GM21367 (cell line): ENCODE results near the gene HTRA3.
A peak's percentile ranks its signal among the peaks of the same experiment; 100 is the strongest.

Experiments
- ATAC-seq: cut with Tn5 transposase; IDR thresholded peaks from one replicate; pipeline ENCODE4 v1.9.1; 2021; ENCODE audit not compliant: unreplicated experiment

Gene HTRA3

DNA sequence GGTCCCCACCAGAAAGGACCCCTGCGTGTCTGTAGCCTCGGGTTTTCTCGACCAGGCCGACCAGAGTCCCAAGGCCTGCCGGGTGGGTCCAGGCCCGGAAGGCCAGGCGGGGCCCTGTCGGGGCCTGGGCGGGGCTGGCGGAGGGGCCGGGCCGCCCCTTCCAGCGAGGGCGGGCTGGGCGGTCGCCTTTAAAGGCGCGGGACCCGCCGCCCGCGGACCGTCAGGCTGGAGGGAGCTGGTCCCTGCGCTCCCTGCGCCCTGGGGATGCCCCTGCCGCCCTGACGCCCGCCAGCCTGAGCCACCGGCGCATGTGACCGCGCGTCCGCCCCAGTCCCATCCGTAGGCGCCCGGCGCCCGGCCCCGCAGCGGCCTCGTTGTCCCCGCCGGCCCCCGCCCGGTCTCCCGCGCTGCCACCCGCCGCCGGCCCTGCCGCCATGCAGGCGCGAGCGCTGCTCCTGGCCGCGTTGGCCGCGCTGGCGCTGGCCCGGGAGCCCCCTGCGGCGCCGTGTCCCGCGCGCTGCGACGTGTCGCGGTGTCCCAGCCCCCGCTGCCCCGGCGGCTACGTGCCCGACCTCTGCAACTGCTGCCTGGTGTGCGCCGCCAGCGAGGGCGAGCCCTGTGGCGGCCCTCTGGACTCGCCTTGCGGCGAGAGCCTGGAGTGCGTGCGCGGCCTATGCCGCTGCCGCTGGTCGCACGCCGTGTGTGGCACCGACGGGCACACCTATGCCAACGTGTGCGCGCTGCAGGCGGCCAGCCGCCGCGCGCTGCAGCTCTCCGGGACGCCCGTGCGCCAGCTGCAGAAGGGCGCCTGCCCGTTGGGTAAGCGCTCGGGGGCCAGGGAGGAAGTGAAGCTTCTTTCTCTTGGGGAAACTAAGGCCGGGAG is at the start of gene HTRA3:
Gene HTRA3, plus strand, starts transcription at position 220 of the 883 bp plus-strand sequence. Its CDS starts 215 bp downstream, at position 435.
- ATAC-seq = no peak

DNA sequence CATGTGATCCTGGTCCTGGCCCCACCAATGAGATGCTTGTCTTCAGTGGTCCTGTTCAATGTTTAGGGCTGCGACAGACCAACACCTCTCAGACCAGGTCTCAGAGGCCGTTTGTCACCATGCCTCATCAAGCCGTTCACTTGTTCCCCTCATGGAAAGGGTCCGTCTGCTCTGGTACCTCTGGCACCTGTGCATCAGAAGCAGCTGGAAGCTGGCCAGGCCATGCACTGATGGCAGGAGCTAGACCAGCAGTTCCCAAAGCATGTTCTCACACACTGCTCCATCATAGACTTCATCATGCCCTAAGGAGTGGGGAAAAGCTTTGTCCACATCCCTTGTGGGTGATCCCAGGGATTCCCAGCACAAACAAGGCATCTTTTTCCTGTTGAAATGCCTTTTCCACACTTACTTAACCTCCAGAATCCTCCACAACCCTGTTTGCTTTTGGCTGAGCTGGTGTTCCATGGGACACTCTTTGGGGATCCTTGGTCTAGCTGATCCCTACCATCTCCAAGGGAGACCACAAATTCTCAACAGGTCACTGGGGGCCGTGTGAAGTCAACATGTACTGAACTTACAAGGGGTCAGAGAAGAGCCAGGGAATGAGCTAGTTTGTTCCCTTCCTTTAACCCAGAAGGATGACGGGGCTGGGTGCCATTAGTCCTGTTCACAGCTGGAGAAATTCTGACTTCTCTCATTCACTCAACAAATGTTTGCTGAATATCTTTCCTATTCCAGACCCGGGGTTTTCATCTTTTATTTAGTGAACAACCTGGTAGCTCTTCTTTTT is 48.7 kb upstream of the HTRA3 start:
- ATAC-seq = no peak

DNA sequence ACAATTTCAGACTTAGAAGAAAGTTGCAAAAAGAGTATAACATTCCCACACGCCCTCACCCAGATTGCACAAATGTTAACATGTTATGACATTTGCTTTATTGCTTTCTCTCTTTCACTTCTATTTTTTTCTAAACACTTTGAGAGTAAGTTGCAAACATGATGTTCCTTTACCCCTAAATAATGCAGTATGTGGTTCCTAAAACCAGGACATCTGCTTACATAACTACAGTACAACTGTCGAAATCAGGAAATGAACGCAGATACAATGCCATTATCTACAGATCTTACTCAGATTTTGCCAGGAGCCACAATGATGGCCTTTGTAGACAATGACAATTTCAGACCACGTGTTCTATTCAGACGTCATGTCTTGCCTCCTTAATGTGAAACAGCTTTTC is 48.1 kb upstream of the HTRA3 start:
- no peak for ATAC-seq

DNA sequence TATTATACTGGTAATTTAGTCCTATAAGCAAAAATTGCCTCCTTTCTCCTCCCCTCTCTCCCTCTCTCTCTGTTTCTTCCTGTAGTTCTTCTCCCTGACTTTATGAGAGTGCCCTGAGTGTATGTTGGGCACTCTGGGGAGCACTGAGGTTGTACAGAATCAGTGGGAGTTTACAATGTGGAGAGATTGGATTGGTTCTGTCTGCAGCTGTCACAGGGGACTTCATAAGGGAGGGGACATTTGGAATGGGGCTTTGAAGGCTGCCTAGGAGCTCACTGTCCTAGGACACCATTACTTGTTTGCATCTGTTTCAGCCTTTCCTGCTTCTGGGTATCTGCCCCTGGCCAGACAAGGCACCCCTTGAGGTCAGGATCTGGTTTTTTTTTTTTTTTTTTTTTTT is 47.6 kb upstream of the HTRA3 start:
- no peak for ATAC-seq

DNA sequence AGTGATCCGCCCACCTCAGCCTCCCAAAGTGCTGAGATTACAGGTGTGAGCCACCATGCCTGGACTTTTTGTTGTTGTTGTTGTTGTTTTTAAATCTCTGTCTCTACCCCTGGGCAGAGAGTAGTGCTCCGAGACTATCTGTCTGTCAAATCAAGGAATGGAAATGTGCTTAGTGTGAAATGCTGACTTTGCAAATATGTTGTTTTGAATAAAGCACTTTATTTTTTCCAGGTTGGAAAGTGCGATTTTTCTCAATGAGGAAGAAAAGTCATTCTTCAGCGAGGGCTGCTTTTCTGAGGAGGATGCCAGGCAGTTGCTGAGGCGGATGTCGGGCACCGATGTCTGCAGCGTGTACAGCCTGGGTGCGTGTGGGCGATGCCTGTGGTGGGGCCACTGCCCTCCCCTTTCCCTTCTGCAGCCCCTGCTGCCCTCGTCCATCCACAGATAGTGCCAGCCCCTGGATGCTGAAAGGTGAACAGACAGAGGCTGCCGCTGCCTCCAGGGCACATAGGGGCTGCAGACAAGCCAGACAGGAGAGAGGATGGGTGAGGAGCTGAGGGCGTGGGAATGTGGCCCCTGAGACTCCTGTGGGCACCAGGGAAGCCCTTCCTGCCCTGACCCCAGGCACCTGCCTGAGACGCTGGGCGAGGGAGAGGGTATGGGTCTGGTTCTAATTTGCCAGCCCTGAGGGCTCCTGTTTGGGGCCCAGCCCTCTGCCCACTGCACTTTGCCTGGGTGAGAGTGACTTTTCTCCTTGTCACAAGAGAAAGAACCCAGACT is 46.8 kb upstream of the HTRA3 start:
- ATAC-seq = no peak

DNA sequence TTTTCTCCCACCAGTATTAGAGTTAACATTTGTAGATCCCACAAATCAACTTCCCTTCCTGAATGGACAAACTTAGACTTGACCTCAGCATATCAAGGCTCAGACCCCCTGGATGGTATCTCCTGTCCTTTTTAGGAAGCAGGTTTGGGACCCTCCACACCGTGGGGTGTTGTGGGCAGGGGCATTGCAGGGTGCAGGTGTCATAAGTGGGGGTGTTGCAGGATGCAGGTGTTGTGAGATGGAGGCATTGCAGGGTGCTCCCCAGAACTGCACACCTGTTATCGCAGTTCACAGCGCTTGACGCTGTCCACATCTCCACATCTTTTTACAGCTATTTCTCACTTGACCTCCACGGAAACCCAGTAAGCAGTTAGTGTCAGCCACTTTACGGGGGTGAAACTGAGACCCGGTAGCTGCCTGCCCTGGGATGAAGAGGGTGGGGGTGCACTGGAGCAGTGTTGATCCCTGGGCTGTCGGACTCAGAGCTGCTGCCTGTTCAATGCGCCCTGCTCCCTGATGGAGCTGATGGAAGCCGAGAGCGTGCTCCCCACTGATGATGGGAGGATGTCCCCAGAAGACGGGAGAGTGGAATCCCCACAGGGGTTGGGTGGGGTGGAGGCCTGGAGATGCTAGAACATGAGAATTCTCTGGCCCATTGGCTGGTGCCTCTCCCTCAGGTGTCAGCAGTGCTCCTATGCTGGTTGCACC is 45.1 kb upstream of the HTRA3 start:
- no peak for ATAC-seq

DNA sequence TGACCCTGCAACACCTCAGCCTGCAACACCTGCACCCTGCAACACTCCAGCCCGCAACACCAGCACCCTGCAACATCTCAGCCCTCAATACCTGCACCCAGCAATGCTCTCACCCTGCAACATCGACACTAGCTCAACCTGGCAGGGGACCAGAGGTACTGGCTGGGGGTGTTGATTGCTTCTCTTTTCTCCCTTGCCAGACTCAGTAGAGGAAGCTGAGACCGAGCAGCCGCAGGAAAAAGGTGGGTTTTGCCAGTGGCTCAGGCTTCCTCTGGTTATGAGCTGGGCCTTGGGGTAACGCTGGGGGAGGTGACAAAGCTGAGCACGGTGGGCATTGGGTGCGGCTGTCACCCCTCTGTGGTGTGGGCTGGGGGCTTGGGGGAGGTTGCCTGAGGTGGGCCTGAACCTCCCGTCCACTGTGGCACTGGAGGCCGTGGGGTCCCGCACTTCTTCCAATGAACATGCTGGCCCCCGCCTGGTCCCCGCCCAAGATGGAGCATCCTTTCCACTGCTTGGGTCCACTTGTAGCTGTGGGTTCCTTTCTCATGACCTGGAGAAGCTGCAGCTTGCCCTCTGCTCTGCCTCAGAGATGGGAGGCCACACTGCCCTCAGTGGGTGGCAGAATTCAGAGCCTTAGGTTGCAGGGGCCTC is 44.5 kb upstream of the HTRA3 start:
- ATAC-seq = no peak

DNA sequence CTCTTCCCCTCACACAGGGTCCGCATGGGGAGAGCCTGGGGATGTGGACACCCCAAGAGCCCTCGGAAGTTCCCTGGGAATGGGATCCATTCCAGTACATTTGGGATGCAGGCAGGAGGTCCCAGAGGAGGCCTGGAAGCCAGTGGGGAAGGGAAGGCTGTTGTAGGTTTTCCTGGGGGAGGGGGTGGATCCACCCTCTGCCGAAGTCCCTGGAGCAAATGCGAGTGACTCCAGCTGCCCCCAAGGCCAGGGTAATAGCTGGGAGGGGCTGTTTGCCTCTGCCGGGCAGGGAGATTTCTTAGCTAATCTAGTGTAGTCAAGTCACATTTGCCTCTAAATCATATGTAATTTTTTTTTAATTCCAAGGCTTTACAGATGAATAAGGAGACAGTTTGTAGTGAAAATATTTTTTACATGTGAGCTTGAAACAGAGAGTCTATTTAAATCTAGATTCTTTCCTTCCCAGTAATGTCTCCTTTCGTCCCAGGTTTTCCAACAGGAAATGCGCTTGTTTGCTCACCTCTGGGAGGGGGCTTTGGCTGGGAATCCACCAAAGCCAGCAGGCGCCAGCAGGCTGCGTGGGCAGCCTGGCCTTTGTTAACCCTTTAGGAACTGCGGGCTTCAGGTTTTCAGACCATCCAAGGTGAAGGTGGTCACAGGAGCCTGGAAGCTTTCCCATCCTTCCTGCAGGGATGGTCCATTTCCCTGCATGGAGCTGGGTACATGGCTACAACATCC is 43.7 kb upstream of the HTRA3 start:
- ATAC-seq = no peak

DNA sequence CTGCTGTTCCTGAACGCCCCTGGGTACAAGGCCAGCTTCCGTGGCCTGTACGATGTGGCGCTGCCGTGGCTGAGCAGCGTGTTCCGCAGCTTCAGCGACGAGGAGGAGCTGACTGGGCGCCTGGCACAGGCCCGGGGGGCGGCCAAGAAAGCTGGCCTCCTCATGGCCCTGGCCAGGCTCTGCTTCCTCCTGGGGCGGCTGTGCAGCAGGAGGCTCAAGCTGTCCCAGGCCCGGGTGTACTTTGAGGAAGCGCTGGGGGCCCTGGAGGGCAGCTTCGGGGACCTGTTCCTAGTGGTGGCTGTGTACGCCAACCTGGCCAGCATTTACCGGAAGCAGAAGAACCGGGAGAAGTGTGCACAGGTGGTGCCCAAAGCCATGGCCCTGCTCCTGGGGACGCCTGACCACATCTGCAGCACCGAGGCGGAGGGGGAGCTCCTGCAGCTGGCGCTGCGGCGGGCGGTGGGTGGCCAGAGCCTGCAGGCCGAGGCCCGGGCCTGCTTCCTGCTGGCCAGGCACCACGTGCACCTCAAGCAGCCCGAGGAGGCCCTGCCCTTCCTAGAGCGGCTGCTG is 42.3 kb upstream of the HTRA3 start:
- no peak for ATAC-seq

DNA sequence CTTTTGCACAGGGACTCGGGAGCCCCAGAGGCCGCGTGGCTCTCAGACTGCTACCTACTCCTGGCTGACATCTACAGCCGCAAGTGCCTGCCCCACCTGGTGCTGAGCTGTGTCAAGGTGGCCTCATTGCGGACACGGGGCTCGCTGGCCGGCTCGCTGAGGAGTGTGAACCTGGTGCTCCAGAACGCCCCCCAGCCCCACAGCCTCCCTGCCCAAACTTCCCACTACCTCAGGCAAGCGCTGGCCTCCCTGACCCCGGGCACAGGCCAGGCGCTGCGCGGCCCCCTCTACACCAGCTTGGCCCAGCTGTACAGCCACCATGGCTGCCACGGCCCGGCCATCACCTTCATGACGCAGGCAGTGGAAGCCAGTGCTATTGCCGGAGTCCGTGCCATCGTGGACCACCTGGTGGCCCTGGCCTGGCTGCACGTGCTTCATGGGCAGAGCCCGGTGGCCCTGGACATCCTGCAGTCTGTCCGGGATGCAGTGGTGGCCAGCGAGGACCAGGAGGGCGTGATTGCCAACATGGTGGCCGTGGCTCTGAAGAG is 41.7 kb upstream of the HTRA3 start:
- ATAC-seq = no peak

DNA sequence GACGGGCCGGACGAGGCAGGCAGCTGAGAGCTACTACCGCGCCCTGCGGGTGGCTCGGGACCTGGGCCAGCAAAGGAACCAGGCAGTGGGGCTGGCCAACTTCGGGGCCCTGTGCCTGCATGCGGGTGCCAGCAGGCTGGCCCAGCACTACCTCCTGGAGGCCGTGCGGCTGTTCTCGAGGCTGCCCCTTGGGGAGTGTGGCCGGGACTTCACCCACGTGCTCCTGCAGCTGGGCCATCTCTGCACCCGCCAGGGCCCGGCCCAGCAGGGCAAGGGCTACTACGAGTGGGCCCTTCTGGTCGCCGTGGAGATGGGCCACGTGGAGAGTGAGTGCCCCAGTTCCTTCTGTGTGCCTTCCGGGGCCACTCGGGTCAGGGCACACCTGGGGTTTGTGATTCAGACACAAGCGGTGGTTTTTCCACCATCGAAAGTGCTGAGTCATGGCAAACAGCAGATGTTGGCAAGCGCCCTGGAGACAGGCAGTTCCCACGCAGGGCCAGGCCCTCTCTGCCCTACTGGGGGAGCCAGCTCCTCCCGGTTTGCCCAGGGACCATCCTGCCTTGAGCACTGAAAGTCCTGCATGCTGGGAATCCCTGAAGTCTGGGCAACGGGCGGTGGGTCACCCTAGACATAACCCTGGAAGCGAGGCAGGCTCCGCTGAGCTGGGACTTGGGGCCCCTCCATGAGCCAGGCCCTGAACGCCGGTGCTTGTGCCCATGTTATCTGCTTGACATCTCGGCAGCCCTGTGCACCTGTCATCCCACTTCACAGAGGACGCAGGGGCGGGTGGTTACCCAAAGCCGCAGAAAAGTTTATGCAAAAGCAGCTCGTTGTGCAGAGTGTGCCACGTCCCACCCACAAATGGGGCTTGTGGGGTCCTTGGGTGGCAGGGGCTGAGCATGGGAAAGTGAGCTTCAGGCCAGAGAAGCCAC is 41.0 kb upstream of the HTRA3 start:
- ATAC-seq = peak; percentile 61

DNA sequence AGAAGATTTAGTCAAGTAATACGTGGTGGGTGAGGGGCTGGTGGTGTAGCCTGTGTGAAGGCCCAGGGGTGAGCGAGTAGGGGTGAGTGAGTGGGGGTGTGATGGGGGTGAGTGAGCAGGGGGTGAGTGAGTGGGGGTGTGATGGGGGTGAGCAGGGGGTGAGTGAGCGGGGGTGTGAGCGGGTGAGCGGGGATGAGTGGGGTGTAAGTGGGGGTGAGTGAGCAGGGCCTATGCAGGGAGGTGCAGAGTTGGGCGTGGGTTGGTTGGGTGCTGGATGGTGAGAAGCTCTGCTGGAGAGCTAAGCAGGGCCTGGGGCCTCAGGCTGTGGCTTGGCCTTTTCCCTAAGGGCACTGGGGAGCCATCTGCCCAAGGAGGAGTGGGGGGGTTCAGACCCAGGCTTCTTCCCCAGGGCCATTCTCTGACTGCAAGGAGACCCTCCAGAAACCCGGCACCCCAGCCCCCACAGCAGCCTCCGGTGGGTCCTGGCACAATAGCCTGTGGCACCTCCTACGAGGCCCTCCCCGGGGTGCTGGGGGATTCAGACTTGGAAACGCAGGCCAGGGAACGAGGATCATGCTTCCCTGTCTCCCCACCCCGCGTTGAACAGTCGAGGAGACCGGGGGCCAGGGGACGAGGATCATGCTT is 40.1 kb upstream of the HTRA3 start:
- ATAC-seq = no peak

DNA sequence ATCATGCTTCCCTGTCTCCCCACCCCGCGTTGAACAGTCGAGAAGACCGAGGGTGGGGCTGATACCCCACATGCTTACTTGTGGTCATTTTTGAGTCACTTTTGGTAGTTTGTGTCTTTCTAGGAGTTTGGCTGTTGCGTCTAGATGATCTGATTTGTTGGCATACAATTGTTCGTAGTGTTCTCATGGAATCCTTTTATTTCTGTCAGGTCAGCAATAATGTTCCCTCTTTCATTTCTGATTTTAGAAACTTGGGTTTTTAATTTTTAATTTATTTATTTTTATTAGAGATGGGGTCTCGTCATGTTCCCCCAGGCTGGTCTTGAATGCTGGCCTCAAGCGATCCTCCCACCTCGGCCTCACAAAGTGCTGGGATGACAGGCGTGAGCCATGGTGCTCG is 39.5 kb upstream of the HTRA3 start:
- ATAC-seq = no peak

DNA sequence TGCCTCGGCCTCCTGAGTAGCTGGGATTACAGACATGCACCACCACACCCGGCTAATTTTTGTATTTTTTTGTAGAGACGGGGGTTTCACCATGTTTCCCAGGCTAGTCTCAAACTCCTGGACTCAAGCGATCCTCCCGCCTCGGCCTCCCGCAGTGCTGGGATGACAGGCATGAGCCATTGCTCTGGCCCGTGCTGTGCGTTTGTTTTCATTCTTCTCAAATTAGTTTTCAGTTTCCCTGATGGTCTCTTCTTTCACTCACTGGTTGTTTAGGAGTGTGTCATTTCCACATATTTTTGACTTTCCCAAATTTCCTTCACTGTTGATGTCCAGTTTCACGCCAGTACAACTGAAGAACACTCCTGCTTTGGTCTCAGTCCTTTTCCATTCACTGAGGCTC is 38.7 kb upstream of the HTRA3 start:
- no peak for ATAC-seq

DNA sequence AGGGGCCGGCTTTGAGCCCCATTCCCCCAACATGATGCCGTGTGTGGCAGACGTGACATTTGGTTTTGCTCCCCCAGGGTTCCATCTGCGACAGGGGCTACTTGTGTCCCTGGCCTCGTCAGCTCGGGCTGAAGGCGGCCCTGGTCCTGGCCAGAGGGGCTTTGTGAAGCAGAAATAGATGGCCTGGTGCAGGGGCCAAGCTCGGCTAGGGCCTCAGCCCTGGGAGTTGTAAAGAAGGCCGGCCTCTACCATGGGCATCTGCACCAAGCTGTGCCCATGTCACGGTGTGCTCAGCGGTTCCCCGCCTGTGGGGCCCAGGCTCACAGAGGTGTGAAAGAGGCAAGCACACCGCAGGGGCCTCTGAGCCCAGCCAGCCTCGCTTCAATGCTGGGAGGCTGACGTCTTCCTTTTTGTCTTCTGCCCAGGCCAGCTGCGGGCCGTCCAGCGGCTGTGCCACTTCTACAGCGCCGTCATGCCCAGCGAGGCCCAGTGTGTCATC is 38.0 kb upstream of the HTRA3 start:
- ATAC-seq = no peak

DNA sequence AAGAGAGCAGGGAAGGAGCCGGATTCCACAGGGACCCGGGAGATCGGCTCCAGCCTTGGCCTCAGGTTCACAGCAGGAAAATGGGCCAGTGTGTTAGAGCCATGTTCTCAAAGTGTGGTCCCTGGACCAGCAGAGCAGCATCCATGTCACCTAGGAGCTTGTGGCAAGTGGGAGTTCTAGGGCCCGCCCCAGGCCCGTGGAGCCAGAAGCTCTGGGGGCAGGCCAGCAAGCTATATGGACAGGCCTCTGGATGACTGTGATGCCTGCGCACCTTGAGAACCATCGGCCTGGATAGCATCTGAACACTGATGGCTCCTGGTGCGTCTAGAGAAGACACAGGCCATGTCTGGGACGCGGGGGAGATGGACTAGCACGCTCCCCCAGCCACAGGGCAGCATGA is 36.8 kb upstream of the HTRA3 start:
- no peak for ATAC-seq
